Measurements from ENCODE around the gene TTN.

- TF ChIP-seq EZH2 (IDR thresholded peaks at IDR 0.05; ENCODE audit: insufficient read depth, low read length) (no peak), CTCF (IDR thresholded peaks at IDR 0.05; ENCODE audit: insufficient read depth, low read depth, low read length) (no peak)
These were observed 309.1 kb downstream of the TTN start for GRCh38 chr2:178498137-178498536.
